ENCODE measurements around the gene CPD.
"Not testable (repeated sequence)": the region's sequence is repeated elsewhere in the genome, so short reads cannot be mapped to it uniquely, and the experiment has no call there.

The CPD gene

GRCh38 chr17:30388321-30389179 is 9.8 kb downstream of the CPD start:
- no peak for DNase-seq (ENCODE audit: low spot score)

GRCh38 chr17:30389756-30390300 is 11.1 kb downstream of the CPD start:
- no peak for DNase-seq (ENCODE audit: low spot score)

DNA sequence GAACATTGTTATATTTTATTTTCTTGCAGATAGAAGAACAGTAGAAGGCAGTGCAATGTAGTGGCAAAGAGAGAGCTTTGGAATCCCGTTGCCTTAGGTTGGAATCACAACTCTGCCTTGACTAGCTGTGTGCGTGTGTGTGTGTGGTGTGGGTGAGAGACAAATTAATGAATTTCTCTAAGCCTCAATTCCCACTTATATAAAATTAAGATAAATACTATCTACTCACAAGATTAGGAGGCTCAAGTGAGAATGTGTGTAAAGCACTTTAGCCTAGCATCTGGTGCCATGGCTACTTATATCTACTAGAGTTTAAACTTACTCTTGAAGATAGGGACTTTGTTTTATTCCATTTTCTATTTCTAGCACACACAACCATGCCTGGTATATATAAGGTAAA is 12.8 kb downstream of the CPD start:
- no peak for DNase-seq (ENCODE audit: low spot score)

DNA sequence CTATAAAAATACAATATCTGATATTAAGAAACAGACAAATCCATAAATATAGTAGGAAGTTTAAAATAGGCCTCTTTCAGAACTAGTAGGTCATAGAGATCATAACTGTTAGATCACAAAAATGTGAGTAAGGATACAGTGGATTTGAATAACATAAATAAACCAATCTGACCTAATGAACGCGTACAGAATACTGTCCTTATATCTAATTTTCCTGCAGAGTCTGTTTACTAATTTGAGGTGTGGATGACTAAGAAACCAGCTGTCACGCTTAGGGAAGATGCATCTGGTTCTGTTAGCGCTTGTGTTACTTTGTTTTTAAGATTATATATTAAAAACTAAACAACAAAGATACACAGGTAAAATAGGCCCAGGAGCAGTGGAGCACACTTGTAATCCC is 14.8 kb downstream of the CPD start:
- DNase-seq (ENCODE audit: low spot score) = no peak

DNA sequence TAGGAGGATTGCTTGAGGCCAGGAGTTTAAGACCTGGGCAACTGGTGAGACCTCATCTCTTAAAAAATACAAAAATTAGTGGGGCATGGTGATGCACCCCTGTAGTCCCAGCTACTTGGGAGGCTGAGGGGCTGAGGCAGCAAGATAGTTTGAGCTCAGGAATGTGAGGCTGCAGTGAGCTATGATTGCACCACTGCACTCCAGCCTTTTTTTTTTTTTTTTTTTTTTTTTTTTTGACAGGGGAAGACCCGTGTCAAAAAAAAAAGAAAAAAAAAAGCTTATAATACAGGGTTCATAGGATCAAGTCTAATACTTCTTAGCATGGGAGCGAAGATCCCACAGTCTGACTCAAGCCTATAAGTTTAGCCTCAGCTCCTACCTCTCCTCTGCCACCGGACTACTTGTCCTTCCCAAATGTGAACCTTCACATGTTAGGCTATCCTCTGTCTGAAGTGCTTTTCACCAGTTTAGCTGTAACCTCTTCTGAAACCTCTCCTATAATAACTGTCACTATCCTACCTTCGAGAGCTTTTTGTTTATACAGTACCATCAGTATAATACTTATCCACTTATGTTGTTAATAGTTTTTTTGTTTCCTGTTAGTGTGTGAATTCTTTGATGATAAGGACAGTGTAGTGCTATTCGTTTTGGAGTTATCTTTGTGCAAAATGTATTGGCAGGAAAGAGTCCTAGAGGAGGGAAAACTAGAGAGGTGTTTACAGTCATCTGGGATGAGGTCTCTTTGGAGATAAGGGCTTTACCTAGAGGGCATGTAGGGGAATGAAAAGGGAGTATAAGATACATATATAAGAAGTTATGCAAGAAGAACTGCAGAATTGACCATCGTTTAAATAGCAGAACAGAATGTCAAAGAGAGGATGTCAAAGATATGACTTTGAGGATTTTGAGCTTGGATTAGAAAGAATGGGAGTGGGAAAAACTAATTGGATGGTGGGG is 15.5 kb downstream of the CPD start:
- no peak for DNase-seq (ENCODE audit: low spot score)

DNA sequence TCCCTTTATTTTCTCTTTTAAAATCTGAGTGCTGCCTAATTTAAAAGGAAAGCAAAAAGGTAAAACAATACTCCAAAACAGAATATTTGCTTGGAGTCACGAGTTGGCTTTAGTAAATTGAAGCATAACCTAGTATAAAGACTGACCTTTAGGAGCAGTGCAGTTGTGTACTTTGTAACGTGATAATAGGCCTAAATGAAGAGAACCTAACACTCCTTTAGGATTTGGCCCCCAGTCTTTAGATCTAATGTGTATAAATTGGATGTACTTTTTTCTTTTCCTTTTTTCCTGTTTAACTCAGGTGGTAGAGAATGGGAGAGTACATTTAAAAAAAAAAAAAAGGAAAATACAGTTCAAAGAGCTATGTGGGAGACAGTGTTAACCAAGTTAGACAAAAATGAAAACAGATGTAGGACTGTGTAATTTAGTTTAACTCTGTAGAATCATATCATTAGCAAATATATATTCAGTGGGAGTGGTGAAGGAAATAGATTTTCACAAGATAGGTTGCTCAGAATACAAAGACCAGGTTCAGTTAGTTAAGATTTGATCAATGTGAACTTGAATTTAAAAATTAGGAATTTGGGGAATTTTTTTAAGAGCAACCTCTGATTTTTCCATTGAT is 16.8 kb downstream of the CPD start:
- no peak for DNase-seq (ENCODE audit: low spot score)

DNA sequence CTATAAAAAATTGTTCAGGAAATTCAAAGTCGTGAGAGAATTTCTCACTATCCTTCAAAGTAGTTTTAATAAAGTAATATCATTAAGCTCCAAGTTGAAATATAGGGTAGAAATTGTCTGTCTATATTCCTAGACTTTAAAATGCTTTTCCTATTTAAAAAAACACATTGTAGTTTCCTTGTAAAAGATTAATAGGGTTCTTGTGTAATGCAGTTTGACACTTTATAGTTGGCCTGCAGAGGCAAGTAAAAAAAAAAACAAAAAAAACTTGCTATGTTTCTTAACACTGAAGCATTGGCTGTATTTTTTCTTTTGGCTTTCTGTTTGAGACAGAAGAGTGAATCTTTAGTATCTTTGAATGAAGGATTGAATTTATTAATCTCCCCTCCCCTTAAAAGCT is 17.4 kb downstream of the CPD start:
- DNase-seq (ENCODE audit: low spot score) = no peak

DNA sequence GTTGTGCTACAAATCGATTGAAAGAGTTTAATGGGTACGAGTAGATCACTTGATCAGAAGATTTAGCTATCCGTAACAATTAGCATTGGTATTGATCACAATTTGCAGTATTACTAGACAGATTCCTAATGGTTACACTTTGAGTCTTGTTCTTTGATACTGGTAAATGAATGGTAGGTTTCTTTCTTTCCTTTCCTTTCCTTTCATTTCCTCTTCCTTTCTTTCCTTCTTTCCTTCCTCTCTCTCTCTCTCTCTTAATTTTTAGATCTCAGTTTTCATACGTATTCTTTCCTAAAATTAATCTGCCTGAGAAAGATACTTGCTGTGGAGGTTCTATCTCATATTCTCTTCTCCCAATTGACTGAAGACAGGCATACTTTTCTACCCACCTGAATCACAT is 17.9 kb downstream of the CPD start:
- no peak for DNase-seq (ENCODE audit: low spot score)

DNA sequence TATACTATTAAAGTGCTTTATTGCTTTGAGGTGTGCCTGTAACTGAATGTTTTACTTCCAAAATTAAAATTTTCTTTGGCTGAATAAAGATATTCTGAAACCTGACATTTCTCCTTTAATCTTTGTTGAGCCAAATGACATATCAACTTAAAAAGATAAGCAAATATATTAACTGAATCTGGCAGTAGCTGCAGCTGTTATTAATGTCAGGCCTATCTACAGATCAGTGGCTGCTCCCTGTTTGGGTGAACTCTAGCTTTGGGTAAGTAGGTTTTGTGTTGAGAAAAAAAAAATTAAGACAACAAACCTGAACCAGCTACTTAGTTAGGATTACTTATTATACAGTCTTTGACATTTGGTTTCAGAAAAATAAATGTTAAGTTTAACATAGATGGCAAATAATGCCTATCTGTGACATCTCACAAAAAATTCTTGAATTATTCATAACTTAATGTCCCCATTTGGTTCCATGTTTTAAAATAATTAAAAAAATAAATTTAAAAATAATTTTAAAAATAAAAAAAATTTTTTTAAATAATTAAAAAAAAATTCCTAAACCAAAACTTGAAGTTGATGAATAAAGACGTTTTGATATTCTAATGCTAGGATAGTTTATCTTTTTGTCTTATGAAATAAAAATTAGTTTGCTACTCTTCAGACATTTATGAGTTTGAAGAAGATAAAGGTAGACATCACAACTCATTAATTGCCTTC is 19.8 kb downstream of the CPD start:
- no peak for DNase-seq (ENCODE audit: low spot score)

GRCh38 chr17:30401097-30401496 is 22.4 kb downstream of the CPD start:
- DNase-seq (ENCODE audit: low spot score) = no peak

DNA sequence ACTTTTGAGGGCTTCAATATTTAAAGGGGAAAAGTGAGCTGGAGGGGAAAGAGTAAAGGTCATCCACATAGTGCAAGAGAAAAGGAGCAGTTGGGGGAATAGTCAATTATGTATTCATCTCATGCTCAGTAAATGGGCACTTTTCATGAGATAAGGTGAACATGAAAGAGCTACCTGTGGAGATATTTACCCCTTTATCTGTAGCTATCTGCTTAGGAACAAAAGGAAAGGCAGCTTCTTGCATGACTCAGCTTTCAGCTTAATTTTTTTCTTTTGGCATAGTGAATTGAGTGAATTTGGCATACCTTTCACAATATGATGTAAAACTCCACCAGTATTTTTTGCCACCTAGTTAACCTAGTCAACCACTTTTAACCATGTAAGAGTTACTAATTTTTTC is 26.4 kb downstream of the CPD start:
- no peak for DNase-seq (ENCODE audit: low spot score)

- DNase-seq (ENCODE audit: low spot score) = not testable (repeated sequence)
Measured at GRCh38 chr17:30410627-30411026, 31.9 kb downstream of the CPD start.

DNA sequence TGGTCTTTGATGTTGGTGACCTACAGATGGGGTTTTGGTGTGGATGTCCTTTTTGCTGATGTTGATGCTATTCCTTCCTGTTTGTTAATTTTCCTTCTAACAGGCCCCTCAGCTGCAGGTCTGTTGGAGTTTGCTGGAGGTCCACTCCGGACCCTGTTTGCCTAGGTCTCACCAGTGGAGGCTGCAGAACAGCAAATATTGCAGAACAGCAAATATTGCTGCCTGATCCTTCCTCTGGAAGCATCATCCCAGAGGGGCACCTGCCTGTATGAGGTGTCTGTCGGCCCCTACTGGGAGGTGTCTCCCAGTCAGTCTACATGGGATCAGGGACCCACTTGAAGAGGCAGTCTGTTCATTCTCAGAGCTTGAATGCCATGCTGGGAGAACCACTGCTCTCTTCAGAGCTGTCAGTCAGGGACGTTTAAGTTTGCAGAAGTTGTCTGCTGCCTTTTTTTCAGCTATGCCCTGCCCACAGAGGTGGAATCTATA is 33.3 kb downstream of the CPD start:
- not testable (repeated sequence) for DNase-seq (ENCODE audit: low spot score)

GRCh38 chr17:30413109-30413508 is 34.4 kb downstream of the CPD start:
- peak; percentile 53 for DNase-seq (ENCODE audit: low spot score)

GRCh38 chr17:30414486-30414885 is 35.8 kb downstream of the CPD start:
- no peak for DNase-seq (ENCODE audit: low spot score)

DNA sequence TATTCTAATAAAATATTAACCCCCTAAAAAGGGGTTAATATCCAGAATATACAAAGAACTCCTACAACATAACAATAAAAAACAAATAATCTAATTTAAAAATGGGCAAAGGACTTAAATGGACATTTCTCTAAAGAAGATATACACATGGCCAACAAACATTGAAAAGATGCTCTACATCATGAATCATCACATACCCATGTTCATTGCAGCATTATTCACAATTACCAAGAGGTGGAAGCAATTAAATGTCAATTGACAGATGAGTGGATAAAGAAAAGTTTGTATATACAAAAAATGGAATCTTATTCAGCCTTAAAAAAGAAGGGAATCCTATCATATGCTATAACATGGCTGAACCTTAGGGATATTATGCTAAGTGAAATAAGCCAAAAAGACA is 36.8 kb downstream of the CPD start:
- no peak for DNase-seq (ENCODE audit: low spot score)

GRCh38 chr17:30418070-30418469 is 39.3 kb downstream of the CPD start:
- DNase-seq (ENCODE audit: low spot score) = not testable (repeated sequence)

GRCh38 chr17:30421592-30421991 is 42.9 kb downstream of the CPD start:
- no peak for DNase-seq (ENCODE audit: low spot score)

DNA sequence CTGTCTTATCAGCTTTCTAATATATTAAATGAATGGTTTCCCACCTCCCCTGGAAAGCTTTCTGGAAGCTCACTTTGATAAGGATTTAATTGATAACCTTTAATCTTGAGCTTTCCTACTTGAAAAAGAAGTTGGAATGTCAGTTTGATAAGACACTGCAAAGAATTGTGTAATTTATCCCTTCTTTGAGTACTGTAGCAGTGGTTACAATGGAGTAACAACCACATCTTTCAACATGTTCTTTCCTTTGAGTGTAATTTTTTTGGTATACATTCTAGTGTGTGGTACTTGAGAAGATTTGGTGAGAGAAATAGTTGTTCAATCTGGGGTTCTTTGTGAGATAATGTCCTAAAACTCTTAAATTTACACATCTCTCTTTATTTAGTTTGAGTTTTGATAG is 43.4 kb downstream of the CPD start:
- DNase-seq (ENCODE audit: low spot score) = no peak

- DNase-seq (ENCODE audit: low spot score) = no peak
Measured at GRCh38 chr17:30424471-30424870, 45.7 kb downstream of the CPD start.

DNA sequence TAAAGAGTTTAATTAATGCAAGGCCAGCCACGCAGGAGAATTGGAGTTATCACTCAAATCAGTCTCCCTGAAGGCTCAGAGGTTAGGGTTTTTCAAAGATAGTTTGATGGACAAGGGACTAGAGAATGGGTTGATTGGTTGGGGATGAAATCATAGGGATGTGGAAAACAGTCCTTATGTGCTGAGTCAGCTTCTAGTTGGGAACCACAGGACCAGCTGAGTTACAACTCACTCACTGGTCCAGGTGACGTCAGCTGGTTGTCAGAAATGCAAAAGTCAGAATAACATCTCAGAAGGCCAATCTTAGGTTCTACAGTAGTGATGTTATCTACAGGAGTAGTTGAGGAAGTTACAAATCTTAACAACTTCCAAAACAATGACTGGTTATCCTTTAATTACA is 47.6 kb downstream of the CPD start:
- DNase-seq (ENCODE audit: low spot score) = no peak
